HEK293T (cell line): ENCODE measurements around the gene C2orf72.

Source experiments
- HDGF ChIP-seq: fragments of 450-650 bp; IDR thresholded peaks from 2 replicates; pipeline ENCODE4 v1.6.1; 2017; ENCODE audit warnings: antibody characterized with exemption, borderline replicate concordance
- LEF1 ChIP-seq: fragments of 450-650 bp; IDR thresholded peaks from 2 replicates; pipeline ENCODE4 v1.6.1; 2017; ENCODE audit warnings: mild to moderate bottlenecking, borderline replicate concordance
- NFRKB ChIP-seq: fragments of 450-650 bp; IDR thresholded peaks from 2 replicates; pipeline ENCODE4 v1.6.1; 2016; ENCODE audit warnings: mild to moderate bottlenecking, moderate library complexity
- SP1 ChIP-seq: fragments of 450-650 bp; IDR thresholded peaks from 2 replicates; pipeline ENCODE4 v1.6.1; 2017
- SUZ12 ChIP-seq: fragments of 450-650 bp; IDR thresholded peaks from 2 replicates; pipeline ENCODE4 v1.6.1; 2016; ENCODE audit warnings: mild to moderate bottlenecking
- TARDBP ChIP-seq: fragments of 450-650 bp; IDR thresholded peaks from 2 replicates; pipeline ENCODE4 v1.6.1; 2016

DNA sequence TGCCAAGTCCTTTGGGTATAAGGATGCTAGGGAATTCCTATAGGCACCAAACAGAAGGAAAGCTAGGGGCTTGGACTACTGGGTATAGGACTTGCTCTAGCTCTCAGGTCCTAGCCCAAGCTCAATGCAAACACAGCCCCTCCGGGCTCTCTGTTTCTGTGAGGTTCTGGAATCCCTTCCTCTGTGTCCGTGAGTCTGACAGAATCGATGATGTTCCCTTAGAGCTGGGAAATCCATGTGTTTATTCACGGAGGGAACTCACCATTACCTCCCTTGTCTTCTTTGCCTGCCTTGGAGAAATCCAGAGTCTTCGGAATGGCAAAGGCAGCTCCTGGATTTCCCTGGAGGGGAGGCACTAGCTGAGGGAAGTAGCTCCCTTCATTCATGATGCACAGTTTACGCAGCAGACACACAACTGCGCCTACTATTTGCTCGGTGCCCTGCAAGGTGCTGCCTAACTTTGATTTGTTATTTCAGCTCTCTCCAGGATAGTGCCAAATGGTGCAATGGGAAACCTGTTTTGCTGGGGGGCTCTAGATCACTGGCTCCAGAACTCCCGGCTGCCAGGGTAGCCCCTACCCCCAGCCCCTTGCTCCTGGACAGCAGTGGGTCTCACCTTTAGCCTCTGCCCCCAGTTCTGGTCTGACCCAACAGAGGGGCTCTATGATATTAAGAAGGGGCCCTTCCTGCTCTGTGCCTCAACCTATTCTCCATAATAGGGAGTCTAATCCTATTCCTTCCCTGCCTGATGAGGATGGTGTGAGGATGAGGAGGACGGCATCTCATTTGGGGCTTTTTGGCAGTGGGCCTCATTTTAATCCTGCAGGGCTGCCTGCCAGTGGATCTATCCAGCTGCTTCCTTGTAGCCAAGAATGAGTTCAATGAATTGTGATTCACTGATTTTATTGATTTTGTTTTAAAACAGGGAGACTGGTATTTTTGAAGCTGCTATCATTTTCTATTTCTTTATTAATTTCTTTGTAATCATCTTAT is 10.9 kb downstream of the C2orf72 start:
- no peak for TF ChIP-seq LEF1
- no peak for TF ChIP-seq SUZ12
- TF ChIP-seq NFRKB: no peak
- TF ChIP-seq SP1: no peak
- no peak for TF ChIP-seq HDGF
- no peak for TF ChIP-seq TARDBP
